K562 (cell line): ENCODE data around the gene RING1. TPM values are rescaled to one million over a fixed set of nuclear protein-coding genes. Genes with fewer than 3 reads are reported as not detected.

ENCODE experiments used
- CEBPB ChIP-seq: fragments of 450-650 bp; IDR thresholded peaks from 2 replicates; pipeline ENCODE4 v1.6.1; 2016; ENCODE audit warnings: missing genetic modification characterization, missing compliant biosample characterization
- ETS2 ChIP-seq: IDR thresholded peaks from 2 replicates; pipeline ENCODE4 v1.6.1; 2016; ENCODE audit warnings: borderline replicate concordance, missing genetic modification characterization, mild to moderate bottlenecking, moderate library complexity, missing compliant biosample characterization; ENCODE audit not compliant: poor library complexity, severe bottlenecking
- FOXJ2 ChIP-seq: fragments of 200-800 bp; sonication (Bioruptor generic); IDR thresholded peaks from 2 replicates; pipeline ENCODE4 v1.6.1; 2016; ENCODE audit warnings: missing genetic modification characterization, missing compliant biosample characterization
- HOMEZ ChIP-seq: fragments of 250-450 bp; sonication (Bioruptor Pico); IDR thresholded peaks from 2 replicates; pipeline ENCODE4 v1.4.0; 2020; ENCODE audit warnings: mild to moderate bottlenecking, moderate library complexity
- IFI16 ChIP-seq: fragments of 250-450 bp; sonication (Bioruptor Pico); IDR thresholded peaks from 2 replicates; pipeline ENCODE4 v2.1.2; 2022; ENCODE audit warnings: mild to moderate bottlenecking, inconsistent platforms
- NCOA1 ChIP-seq: fragments of 450-650 bp; IDR thresholded peaks from 2 replicates; pipeline ENCODE4 v1.6.1; 2016; ENCODE audit warnings: low read depth
- NFATC3 ChIP-seq: fragments of 450-650 bp; IDR thresholded peaks from 2 replicates; pipeline ENCODE4 v1.6.1; 2017; ENCODE audit warnings: mild to moderate bottlenecking
- NR2C1 ChIP-seq, 2 experiments: fragments of 450-650 bp; IDR thresholded peaks; 2 replicates each; pipeline ENCODE4 v1.6.1; 2017; ENCODE audit warnings: mild to moderate bottlenecking in 2 of 2, antibody characterized with exemption in 1 of 2, inconsistent platforms in 1 of 2, missing compliant biosample characterization in 1 of 2, missing genetic modification characterization in 1 of 2
- NUFIP1 ChIP-seq: fragments of 450-650 bp; IDR thresholded peaks from 2 replicates; pipeline ENCODE4 v1.6.1; 2018; ENCODE audit not compliant: partially characterized antibody
- POLR2AphosphoS2 ChIP-seq: IDR thresholded peaks from 2 replicates; pipeline ENCODE4 v1.6.1; 2012; ENCODE audit warnings: low read length, improper control_type of control experiment
- POLR2B ChIP-seq: fragments of 450-650 bp; IDR thresholded peaks from 2 replicates; pipeline ENCODE4 v1.6.1; 2018; ENCODE audit warnings: low read depth; ENCODE audit not compliant: partially characterized antibody
- SREBF1 ChIP-seq: fragments of 150-350 bp; IDR thresholded peaks from 2 replicates; pipeline ENCODE4 v1.6.1; 2014; ENCODE audit warnings: antibody characterized with exemption, low read depth, low read length, borderline replicate concordance
- ZBTB11 ChIP-seq, 3 experiments: fragments of 200-800 bp in 1 of 3; fragments of 250-450 bp in 1 of 3; fragments of 450-650 bp in 1 of 3; sonication (Bioruptor Pico) in 1 of 3; sonication (Bioruptor generic) in 1 of 3; formaldehyde crosslinking in 1 of 3; IDR thresholded peaks; 2 replicates each; pipeline versions ENCODE4 v1.6.1 to v1.8.0; 2016 to 2022; ENCODE audit warnings: mild to moderate bottlenecking in 2 of 3, missing genetic modification characterization in 2 of 3, missing compliant biosample characterization in 1 of 3, moderate library complexity in 1 of 3
- ZNF644 ChIP-seq: fragments of 200-800 bp; sonication (Bioruptor generic); IDR thresholded peaks from 2 replicates; pipeline ENCODE4 v1.6.1; 2016; ENCODE audit warnings: low read depth, missing genetic modification characterization, missing compliant biosample characterization
- ZNF655 ChIP-seq: fragments of 250-450 bp; sonication (Bioruptor Pico); IDR thresholded peaks from 2 replicates; pipeline ENCODE4 v1.5.0; 2021
- polyA plus RNA-seq, 8 experiments: library from polyadenylated mRNA; depleted of rRNA in 4 of 8; stranded (reverse) in 5 of 8; unstranded in 3 of 8; fragments of >200 nt; fragmentation: Nextera tagmentation in 2 of 8; fragmentation: Illumina TruSeq in 1 of 8; extraction: Ambion mirVana in 2 of 8; extraction: Trizol in 1 of 8; gene quantifications; 2 replicates each; pipeline versions ENCODE4 v1.2.1 to v1.2.3, GENCODE V29; 2011 to 2014; ENCODE audit warnings: inconsistent platforms in 1 of 8, missing spikeins in 1 of 8
- total RNA-seq, 7 experiments: library from RNA; depleted of rRNA in 6 of 7; stranded (reverse); fragments of >200 nt in 6 of 7; fragmentation: Illumina TruSeq in 2 of 7; extraction: Trizol in 2 of 7; gene quantifications; 2 replicates each; pipeline versions ENCODE4 v1.2.1 to v1.2.3, GENCODE V29; 2011 to 2021; ENCODE audit warnings: low replicate concordance in 1 of 7

RING1 gene
- total and polyA plus RNA-seq, 9 of the 15 experiments (the other 6 are each of a cell fraction or from before 2014, with no cell fraction given): 4.2 to 59.1 (median 36.9) TPM

- TF ChIP-seq HOMEZ (CRISPR knock-in tag) (no peak), ZNF644 (tag) (no peak), FOXJ2 (tag) (no peak), IFI16 (CRISPR knock-in tag) (no peak), POLR2AphosphoS2 (no peak), NR2C1 (IDR thresholded peaks at IDR 0.05) (no peak), NR2C1 (tag; IDR thresholded peaks at IDR 0.05) (0 out of 2 replicates have a peak, but pooled peaks have one; percentile 27), ZNF655 (CRISPR knock-in tag) (no peak), NFATC3 (no peak), CEBPB (no peak), POLR2B (no peak), ZBTB11 (CRISPR knock-in tag; IDR thresholded peaks at IDR 0.05) (no peak), ETS2 (no peak), SREBF1 (no peak), NCOA1 (no peak), NUFIP1 (no peak)
Observed at GRCh38 chr6:33165581-33166258, 42.6 kb upstream of the RING1 start (continued).
